ENCODE results near the gene PRPF40B.

The PRPF40B gene

DNA sequence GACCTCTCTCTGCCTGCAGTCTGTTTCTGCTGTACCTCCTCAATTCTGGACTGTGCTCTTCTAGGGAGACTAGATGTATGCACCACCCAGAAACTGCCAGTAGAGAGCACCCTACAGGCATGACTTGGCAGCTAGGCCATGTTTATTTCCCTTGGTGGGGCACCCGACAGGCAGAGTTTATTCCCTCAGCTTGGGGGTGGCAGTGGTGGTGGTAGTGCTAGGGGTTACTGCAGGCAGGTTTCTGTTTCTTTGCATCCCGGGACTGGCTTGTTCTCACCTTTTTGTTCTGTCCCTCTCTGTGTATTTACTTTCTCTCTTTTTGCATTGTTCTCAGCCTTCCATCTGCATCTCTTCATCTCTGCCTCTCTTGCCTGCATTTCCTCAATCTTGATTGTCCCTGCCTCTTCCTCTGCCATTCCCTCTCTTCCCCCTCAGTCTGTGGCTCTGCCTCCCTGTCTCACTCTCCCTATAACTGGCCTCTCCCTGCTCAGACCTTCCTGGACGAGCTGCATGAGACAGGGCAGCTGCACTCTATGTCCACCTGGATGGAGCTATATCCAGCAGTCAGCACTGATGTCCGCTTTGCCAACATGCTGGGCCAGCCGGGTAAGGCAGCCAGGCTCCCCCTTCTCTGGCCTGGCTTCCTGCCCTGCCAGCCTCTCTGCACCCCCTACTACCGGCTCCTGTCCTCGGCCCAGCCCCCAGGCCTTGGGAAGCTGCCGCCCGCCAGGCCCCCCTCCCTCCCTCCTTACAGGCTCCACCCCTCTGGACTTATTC lies 13.8 kb downstream of the PRPF40B start:
- DNase-seq, result no peak

DNA sequence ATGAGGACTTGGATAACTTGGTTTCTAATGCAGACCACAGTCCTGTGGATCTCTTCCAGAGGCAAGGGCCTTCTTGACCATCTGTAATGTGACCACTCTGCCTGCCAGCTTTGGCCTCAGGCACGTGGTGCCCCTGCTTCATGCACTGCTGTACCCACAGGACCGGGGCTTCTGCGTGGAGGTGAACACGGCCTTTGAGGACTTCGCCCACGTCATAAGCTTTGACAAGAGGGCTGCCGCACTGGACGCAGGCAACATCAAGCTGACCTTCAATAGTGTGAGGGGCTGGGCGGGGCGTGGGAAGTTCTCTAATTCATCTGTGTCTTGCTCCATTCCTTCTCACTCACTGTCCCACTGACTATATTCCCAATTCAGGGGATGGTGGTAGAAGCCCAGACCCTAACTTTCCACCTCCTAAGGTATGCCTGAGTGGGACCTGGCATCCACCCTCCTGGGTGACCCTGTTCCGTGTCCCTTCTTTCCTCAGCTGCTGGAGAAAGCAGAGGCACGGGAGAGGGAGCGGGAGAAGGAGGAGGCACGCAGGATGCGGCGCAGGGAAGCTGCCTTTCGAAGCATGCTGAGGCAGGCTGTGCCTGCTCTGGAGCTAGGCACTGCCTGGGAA lies 18.5 kb downstream of the PRPF40B start:
- no peak for DNase-seq

DNA sequence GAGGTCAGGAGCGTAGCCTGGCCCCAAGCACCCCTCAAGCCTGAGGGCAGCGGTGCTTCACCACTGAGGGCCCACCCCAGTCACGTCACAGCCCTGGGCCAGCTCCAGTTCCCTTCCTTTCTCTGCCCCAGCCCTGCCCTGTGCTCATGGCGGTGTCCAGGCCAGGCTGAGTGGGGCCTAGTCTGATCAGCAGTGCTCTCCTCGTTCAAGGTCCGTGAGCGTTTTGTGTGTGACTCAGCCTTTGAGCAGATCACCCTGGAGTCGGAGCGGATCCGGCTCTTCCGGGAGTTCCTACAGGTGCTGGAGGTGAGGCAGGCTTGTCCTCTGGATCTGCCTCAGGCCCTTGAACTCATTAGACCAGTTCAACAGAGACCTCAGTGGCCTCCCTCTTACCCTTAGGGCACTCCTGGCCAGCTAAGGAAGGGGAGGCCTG lies 19.0 kb downstream of the PRPF40B start:
- DNase-seq, result no peak

DNA sequence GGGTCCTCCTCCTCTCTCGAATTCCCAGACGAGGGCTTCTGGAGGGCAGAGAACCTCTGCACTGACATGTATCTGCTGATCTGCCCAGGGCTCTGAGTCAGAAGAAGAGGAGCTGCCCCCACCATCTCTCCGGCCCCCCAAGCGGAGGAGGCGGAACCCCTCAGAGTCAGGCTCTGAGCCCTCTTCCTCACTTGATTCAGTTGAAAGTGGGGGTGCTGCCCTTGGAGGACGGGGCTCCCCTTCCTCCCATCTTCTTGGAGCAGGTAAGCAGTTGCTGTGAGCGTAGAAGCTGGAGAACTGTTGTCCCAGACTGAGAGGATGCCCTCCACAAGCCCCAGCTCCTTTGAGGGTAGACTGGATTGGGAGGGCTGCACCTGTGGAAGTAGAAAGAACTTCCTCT lies 19.8 kb downstream of the PRPF40B start:
- no peak for DNase-seq

- DNase-seq, result no peak
Measured at GRCh38 chr12:49643961-49644619, 20.7 kb downstream of the PRPF40B start.

- DNase-seq, result peak; percentile 51
Measured at GRCh38 chr12:49644620-49644994, 21.2 kb downstream of the PRPF40B start.

- no peak for DNase-seq
Measured at GRCh38 chr12:49645146-49646039, 22.0 kb downstream of the PRPF40B start.

- no peak for DNase-seq
Measured at GRCh38 chr12:49646331-49646830, 23.0 kb downstream of the PRPF40B start.

DNA sequence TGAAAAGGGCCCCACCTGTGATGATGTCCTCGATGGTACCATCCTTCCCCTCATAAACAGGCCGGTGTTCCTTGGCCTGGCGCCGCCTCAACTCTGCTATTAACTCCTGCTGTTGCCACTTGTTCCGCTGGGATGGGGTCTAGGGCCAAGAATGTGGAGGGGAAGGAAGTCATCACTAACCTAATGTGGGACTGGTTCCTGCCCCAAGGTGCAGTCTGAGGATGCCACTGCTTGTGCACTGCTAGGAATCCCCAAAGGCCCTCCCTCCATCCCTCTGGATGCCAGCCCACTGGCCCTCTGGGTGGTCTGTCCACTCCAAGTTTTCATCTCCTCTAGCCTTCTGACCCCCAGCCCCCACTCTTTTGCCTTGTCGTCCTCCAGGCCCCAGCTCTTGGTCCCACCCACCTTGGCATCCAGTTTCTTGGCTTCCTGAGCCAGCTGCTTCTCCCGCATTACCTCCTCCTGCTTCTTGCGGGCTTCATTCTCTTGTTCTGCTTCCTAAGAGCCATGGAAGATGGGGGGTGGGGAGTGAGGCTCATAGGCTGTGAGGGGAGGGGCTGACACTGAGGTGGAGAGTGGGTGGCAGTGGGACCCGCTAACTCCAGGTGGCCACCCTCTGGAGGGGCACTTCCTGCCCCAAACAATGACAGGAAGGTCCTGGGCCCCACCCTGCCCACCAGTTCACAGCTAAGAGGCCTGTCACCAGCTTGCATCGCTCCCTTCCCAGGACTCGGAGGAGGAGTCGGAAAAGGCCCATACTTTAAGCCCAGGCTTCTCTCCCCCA lies 23.7 kb downstream of the PRPF40B start:
- no peak for DNase-seq

- DNase-seq, result no peak
Measured at GRCh38 chr12:49647827-49648711, 24.7 kb downstream of the PRPF40B start.

- DNase-seq, result no peak
Measured at GRCh38 chr12:49648712-49649003, 25.3 kb downstream of the PRPF40B start.

- no peak for DNase-seq
Measured at GRCh38 chr12:49649445-49649844, 26.1 kb downstream of the PRPF40B start.

DNA sequence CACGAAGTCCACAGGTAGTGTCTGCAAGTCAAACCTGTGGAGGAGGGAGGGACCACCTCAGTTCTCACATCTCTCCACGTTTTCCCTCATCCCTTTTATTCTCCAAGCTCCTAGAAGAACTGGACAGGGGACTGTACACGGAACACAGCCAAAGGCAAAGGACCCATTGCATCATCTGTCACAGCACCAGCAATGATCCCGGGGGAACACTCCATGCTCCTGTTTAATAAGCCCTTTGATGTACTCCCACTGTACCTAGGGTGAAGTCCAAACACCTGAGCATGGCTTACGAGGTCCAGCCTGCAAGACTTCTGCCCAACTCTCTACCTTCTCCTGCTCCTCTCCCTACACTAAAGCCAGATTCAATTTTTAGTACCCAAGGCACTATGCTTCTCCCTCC lies 26.5 kb downstream of the PRPF40B start:
- DNase-seq, result no peak

- DNase-seq, result no peak
Measured at GRCh38 chr12:49651855-49652254, 28.5 kb downstream of the PRPF40B start.

- DNase-seq, result no peak
Measured at GRCh38 chr12:49652921-49653520, 29.7 kb downstream of the PRPF40B start.

- no peak for DNase-seq
Measured at GRCh38 chr12:49654715-49655114, 31.4 kb downstream of the PRPF40B start.

GRCh38 chr12:49655595-49656236 lies 32.4 kb downstream of the PRPF40B start:
- no peak for DNase-seq

- no peak for DNase-seq
Measured at GRCh38 chr12:49658276-49658675, 34.9 kb downstream of the PRPF40B start.

- no peak for DNase-seq
Measured at GRCh38 chr12:49659753-49660152, 36.4 kb downstream of the PRPF40B start.

- DNase-seq, result no peak
Measured at GRCh38 chr12:49661191-49661590, 37.8 kb downstream of the PRPF40B start.

All from NCI-H1417 treated with DMSO at 0.1 percent for 48 hours (cell line).